GM18505 (cell line): ENCODE results near the gene LRRC26.

Experiments
- ATAC-seq: cut with Tn5 transposase; IDR thresholded peaks from one replicate; pipeline ENCODE4 v1.9.1; 2021; ENCODE audit not compliant: unreplicated experiment
- POLR2A ChIP-seq: IDR thresholded peaks from 4 replicates; pipeline ENCODE4 v1.6.1; 2011; ENCODE audit warnings: borderline replicate concordance; ENCODE audit not compliant: insufficient read depth, insufficient read length; ENCODE audit errors: extremely low read depth

LRRC26 gene

DNA sequence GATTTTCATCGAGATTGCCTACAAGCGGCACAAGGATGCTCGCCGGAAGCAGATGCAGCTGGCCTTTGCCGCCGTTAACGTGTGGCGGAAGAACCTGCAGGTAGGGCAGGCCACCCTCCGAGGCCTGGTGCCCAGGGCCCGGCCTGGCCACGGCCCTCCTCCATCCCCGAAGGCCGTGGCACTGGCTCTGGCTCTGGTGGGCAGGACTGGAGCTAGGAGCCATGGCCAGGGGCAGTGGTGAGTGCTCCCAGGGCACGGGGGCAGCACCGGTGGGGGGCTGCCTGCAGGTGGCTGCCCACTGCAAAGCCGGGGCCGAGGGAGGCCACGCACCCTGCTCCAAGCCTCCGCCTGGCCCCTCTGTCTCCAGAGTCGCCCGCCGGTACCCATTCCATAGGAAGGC, 6.0 kb downstream of the LRRC26 start:
- no peak for ATAC-seq
- TF ChIP-seq POLR2A: no peak

DNA sequence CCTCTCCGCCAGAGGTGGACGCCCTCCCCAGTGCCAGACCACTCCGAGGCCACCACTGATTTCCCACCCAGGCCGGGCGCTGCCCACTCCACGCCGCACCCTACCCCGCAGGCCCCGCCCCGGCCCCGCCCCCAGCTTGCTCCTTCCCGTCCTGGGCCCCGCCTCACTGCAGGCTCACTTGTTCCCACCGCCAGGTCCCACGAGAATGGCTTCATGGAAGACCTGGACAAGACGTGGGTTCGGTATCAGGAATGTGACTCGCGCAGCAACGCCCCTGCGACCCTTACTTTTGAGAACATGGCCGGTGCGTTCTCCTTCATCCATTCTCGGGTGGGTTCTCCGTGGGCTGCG, 6.5 kb downstream of the LRRC26 start:
- no peak for ATAC-seq
- no peak for TF ChIP-seq POLR2A

DNA sequence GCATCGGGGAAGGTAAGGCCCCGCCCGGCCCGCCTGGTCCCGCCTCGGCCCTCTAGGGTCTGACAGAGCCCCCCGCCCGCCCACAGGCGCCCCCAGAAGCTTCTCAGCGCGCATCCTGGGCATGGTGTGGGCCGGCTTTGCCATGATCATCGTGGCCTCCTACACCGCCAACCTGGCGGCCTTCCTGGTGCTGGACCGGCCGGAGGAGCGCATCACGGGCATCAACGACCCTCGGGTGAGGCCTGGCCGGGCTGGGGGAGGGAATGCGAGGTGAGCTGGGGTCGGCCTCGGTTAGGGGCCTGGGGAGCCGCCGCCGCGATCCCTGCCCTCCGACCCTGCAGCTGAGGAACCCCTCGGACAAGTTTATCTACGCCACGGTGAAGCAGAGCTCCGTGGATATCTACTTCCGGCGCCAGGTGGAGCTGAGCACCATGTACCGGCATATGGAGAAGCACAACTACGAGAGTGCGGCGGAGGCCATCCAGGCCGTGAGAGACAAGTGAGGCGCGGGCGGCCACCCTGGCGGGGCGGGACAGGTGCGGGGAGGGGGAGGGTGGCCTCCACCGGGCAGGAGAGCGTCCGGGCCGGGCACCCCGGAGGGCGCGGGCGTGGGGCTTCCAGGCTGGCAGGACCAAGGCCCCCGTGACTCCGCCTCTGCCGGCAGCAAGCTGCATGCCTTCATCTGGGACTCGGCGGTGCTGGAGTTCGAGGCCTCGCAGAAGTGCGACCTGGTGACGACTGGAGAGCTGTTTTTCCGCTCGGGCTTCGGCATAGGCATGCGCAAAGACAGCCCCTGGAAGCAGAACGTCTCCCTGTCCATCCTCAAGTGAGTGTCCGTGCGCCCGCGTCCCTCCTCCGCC, 7.1 kb downstream of the LRRC26 start:
- ATAC-seq: no peak
- TF ChIP-seq POLR2A: no peak

DNA sequence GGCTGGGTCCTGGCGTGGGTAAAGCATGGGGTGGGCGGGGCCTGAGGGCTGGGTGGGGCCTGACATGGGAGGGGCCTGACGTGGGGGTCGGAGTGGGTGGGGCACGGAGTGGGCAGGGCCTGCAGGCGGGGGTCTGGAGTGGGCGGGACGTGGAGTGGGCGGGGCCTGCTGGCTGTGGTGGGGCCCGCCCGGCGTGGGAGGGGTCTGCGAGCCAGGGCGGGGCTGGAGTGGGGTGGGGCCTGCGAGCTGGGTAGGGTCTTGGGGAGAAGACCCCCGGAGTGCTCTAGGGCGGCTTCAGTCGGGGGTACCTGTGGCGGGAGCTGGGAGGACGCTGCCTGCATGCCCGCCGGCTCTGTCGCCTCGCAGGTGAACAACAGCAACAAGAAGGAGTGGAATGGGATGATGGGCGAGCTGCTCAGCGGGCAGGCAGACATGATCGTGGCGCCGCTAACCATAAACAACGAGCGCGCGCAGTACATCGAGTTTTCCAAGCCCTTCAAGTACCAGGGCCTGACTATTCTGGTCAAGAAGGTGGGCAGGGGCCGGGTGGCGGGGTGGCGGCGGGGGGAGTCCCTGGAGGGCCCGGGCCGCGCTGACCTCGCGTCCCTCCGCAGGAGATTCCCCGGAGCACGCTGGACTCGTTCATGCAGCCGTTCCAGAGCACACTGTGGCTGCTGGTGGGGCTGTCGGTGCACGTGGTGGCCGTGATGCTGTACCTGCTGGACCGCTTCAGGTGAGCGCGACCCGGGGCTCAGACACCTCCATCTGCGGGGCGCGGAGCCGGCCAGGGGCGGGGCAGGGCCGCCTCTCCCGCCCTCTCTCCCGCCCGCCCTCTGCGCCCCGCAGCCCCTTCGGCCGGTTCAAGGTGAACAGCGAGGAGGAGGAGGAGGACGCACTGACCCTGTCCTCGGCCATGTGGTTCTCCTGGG, 8.0 kb downstream of the LRRC26 start:
- TF ChIP-seq POLR2A: no peak
- no peak for ATAC-seq

DNA sequence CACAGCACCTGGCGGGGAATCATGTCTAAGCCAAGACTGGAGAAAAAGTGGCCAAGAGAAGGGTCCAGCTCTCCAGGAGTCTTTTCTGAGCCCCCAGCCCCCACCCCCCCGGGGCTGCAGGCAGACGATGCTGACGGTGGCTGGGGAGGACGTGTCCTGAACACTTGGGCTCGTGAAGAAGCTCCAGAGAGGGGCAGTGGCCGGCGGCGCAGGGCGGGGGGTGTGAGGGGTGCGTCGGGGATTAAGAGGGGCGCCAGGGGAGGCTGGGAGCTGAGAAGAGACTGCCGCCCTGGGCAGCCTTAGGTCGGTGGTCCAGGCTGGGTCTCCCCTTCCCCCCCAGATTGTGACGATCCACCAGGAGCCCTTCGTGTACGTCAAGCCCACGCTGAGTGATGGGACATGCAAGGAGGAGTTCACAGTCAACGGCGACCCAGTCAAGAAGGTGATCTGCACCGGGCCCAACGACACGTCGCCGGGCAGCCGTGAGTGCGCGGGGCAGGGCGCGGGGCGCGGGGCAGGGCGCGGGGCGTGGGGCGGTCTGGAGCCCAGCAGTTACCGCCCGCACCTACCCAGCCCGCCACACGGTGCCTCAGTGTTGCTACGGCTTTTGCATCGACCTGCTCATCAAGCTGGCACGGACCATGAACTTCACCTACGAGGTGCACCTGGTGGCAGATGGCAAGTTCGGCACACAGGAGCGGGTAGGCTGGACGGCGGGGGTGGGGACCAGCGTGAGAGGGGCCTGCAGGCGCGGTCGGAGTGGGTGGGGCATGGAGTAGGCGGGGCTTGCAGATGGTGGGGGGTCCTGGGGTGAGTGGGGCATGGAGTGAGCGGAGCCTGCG, 8.9 kb downstream of the LRRC26 start:
- no peak for ATAC-seq
- TF ChIP-seq POLR2A: no peak

DNA sequence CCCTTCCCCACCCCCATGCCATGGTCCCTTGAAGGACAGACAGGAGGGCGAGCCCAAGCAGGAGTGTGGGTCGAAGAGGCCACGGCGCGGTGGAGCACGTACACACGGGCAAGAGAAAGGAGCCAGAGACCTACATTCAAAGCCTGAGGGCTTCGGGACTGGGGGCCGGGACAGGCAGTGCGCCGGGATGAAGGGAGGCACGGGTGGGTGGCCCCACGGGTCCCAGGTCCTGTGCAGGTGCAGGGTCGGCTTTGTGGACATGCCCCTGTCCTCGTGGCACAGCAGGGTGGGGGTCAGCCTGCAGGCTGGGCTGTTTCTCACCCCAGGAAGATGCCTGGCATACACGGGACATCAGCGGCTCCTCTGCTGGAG, 9.8 kb downstream of the LRRC26 start:
- ATAC-seq: no peak
- no peak for TF ChIP-seq POLR2A

DNA sequence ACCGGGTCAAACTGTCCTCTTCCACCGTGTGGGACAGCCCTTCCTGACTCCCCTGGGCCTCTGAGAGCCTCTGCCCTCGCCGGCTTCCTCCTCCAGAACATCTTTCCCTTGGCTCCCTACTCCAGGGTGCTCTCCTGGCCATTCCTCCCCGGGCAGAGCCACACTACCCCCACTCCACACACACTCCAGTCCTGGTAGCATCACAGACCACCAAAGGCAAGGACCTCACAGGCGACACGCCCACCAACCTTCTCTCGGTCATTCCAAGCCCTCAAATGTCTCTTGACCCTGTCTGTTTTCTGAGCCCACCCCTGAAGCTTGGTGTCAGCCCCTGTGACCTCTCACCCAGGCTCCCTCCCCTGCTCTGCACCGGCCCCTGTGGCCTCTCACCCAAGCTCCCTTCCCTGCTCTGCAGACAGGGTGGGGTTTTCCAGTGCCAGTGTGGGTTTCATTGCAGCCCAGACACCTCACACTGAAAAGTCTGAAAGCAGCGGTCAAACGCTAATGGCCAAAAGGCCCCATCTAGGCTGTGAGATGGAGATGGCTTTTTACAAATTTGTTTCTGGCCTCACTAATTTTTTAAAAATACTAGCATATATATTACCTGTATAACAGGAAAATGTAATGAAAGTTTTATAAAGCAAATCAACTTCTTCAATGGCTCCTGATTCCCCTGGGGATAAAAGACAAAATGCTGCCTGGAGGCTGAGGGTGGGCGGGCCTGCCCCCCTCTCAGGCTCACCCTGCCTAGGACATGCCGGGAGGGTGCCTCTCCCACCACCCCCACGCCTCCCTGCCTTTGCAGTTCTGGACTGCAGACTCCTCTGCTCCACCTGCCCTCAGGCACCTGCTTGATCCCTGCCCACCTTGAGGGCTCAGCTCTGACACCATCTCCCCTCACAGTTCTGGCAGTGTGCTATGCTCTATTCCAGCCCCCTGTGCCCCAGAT, 10.5 kb downstream of the LRRC26 start:
- ATAC-seq: no peak
- TF ChIP-seq POLR2A: no peak

DNA sequence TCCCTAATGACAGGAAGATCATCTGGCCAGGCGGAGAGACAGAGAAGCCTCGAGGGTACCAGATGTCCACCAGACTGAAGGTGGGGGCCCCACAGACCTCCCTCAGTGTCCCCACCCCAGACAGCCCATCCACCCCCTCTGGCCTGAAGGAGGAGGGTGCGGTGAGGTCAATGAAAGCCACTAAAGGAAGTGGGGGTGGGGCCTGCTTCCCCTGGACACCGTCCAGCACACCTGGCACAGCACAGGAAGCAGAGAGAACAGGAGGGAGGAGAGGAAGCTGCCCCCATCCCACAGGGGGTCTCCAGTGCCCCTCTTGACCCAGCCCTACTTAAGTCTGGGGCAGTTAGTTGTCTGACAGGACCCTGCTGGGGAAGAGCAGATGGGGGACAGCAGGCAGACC, 11.2 kb downstream of the LRRC26 start:
- no peak for TF ChIP-seq POLR2A
- no peak for ATAC-seq

DNA sequence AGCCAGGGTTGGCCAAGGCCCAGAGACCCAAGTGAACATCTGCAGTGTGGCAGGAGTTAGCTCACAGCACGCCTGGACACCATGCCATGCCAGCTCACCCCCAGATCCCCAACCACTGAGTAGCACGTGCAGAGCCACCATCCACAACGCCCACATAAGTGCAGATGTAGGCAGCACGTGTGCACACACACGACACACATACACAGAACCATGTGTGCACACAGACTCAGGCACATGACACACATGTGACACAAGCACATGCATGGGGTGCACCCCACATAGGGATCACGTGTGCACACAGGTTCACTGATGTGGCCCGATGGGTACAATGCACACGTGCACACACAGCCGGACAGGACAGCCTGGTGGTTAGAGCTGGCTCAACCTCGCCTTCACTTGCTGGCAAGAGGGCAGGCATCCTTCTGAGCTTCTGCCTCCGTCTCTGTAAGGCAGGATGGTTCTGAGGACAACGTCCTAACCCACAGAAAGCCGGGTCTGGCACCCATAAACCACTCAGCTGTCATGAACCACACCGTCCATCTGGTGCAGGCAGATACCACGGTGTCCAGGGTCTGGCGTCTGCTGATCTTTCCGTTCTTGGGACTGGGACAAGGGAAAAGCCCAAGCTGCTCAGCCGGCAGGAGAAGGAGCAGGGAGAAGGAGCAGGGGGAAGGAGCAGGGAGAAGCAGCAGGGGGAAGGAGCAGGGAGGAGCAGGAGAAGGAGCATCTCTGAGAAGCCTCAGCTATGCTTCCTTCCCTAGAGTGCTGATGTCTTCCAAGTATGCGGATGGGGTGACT, 12.0 kb downstream of the LRRC26 start:
- no peak for TF ChIP-seq POLR2A
- ATAC-seq: no peak

DNA sequence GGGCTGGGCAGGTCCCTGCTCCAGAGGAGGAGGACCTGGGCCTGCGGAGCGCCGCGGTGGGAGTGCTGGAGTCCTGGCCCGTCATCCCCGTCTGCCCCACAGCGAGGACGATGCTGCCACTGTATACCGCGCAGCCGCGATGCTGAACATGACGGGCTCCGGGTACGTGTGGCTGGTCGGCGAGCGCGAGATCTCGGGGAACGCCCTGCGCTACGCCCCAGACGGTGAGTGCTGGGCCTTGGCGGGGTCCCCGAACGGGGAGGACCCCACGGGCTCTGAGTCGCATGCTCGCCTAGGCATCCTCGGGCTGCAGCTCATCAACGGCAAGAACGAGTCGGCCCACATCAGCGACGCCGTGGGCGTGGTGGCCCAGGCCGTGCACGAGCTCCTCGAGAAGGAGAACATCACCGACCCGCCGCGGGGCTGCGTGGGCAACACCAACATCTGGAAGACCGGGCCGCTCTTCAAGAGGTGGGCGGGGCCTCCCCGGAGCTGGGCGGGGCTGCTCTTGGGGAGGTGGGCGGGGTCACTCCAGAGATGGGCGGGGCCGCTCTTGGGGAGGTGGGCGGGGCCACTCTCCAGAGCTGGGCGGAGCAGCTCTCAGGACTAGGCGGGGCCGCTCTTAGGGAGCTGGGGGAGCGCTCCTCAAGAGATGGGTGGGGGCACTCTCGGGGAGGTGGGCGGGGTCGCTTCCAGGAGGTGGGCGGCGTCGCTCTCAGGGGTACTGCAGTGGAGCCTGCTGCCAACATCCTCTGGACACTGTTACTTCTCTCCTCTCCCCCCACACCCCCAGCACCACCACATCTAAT, 13.1 kb downstream of the LRRC26 start:
- no peak for ATAC-seq
- no peak for TF ChIP-seq POLR2A
